D721Med (cell line): ENCODE data around the gene PAFAH1B2.
"Not testable (repeated sequence)": the region's sequence is repeated elsewhere in the genome, so short reads cannot be mapped to it uniquely, and the experiment has no call there.

Experiments
- DNase-seq: peaks from one replicate; pipeline ENCODE4 v3.0.0; 2011; ENCODE audit warnings: low spot score; ENCODE audit not compliant: insufficient read length
- FAIRE-seq: peaks from 2 replicates; lab custom pipeline; 2011; peaks lifted over from hg19 to GRCh38; lab: Jason Lieb, UNC
- TF ChIP-seq, protein P1 (sequence below): IDR thresholded peaks from 2 replicates; pipeline ENCODE4 v1.5.1; 2012; ENCODE audit warnings: mild to moderate bottlenecking, control low read depth; ENCODE audit not compliant: insufficient read depth; ENCODE audit errors: missing control alignments

Gene PAFAH1B2

GRCh38 chr11:117181586-117182550, 37.8 kb downstream of the PAFAH1B2 start:
- no peak for FAIRE-seq
- TF ChIP-seq, protein P1, sequence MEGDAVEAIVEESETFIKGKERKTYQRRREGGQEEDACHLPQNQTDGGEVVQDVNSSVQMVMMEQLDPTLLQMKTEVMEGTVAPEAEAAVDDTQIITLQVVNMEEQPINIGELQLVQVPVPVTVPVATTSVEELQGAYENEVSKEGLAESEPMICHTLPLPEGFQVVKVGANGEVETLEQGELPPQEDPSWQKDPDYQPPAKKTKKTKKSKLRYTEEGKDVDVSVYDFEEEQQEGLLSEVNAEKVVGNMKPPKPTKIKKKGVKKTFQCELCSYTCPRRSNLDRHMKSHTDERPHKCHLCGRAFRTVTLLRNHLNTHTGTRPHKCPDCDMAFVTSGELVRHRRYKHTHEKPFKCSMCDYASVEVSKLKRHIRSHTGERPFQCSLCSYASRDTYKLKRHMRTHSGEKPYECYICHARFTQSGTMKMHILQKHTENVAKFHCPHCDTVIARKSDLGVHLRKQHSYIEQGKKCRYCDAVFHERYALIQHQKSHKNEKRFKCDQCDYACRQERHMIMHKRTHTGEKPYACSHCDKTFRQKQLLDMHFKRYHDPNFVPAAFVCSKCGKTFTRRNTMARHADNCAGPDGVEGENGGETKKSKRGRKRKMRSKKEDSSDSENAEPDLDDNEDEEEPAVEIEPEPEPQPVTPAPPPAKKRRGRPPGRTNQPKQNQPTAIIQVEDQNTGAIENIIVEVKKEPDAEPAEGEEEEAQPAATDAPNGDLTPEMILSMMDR = no peak
- no peak for DNase-seq

DNA sequence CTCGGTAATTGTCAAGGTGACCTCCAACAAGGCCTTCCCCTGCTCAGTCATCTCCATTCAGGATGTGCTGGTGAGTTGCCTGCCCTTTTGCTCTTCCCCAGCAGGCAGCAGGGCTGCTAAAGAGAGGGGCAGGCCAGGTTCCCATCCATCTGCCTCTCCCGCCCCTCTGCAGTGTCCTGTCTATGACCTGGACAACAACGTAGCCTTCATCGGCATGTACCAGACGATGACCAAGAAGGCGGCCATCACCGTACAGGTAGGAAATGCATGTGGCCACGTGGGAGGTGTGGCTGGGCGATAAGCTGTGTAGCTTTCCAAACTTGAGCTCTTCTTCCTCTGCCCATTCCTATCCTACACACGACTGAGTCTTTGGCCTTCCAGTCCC, 38.5 kb downstream of the PAFAH1B2 start:
- DNase-seq = no peak
- no peak for FAIRE-seq
- TF ChIP-seq, protein P1 = no peak

DNA sequence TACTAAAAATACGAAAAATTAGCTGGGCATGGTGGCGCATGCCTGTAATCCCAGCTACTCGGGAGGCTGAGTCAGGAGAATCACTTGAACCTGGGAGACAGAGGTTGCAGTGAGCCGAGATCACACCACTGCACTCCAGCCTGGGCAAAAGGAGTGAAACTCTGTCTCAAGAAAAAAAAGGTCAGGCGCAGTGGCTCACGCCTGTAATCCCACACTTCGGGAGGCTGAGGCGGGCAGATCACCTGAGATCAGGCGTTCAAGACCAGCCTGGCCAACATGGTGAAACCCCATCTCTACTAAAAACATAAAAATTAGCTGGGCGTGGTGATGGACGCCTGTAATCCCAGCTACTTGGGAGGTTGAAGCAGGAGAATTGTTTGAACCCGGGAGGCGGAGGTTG, 39.1 kb downstream of the PAFAH1B2 start:
- not testable (repeated sequence) for DNase-seq, FAIRE-seq

DNA sequence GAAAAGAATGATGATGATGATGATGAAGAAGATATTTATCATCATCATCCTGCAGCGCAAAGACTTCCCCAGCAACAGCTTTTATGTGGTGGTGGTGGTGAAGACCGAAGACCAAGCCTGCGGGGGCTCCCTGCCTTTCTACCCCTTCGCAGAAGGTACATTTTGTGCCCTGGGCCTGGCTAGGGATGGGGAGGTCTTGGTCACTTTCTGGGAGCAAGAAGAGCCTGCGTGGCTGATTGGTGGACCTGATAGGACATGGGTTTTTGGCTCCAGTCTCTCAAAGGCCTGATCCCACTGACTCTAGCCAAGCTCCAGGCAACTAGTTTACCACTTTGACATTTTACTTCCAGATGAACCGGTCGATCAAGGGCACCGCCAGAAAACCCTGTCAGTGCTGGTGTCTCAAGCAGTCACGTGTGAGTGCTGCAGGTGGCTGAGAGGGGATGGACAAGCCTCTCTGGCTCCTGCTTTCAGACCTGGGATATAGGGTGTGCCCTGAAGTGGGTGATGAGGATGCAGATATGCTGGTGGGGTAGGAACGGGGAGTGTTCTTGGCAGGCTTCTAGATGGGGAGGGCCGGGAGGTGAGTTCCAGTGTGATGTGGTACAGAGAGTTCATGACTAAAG, 39.8 kb downstream of the PAFAH1B2 start:
- FAIRE-seq = no peak
- TF ChIP-seq, protein P1 = no peak
- no peak for DNase-seq

DNA sequence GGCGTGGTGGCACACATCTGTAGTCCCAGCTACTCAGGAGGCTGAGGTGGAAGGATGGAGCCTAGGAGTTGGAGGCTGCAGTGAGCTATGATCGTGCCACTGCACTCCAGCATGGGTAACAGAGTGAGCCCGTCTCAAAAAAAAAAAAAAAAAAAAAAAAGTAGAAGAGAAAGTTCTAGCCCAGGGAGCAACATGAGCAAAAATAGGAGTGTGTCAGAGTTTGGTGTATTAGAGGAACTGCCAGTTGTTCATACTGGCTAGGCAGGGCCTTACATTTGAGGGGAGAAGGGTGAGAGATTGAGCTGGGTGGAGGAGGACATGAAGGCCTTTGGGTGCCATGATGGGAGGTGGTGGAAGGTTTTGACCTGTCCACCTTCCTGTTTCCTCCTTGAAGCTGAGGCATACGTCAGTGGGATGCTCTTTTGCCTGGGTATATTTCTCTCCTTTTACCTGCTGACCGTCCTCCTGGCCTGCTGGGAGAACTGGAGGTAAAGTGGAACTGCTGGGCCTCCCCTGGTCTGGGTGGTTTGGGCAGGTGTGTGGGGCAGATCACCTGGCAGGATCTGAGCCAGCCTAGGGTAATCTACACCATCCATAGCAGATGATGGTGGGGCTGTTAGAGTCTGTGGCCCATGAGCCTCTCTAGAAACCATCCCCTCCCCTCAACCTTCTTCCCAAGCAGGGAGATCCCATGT, 41.8 kb downstream of the PAFAH1B2 start:
- TF ChIP-seq, protein P1 = no peak
- DNase-seq = no peak
- FAIRE-seq = no peak

DNA sequence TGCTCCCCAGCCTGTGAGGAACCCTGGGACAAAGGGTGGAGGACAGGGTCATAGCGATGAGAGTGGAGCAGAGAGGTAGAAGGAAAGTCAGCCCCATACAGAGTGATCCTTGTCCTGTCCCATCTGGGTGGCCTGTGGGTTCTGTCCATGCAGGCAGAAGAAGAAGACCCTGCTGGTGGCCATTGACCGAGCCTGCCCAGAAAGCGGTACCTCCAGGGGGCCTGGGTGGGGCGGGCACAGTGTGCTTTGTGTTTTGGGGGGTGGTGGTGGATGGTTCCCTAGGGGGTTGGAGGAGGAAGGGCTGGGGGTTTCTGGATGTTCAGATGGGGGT, 42.3 kb downstream of the PAFAH1B2 start:
- DNase-seq (no peak), FAIRE-seq (no peak)
- TF ChIP-seq, protein P1 = no peak

DNA sequence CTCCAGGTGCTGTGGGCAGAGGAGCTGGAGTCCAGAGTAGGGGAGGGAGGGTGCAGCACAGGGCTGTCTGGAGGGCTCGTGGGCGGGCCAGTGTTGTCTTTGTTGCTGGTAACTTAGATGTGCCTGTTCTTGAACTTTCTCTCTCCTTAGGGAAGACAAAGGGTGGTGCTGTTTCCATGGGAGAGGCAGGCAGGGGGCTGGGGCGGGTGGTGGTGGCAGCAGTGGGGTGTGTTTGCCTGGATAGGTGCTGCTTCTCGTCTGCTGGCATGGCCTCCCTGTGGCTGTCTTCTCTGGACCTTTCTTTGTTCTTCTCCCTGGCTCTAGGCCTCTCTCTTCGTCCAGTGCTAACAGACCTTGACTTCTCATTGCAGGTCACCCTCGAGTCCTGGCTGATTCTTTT, 42.9 kb downstream of the PAFAH1B2 start:
- no peak for FAIRE-seq
- TF ChIP-seq, protein P1 = no peak
- DNase-seq = no peak
